ENCODE measurements around the gene JAKMIP1.

DNA sequence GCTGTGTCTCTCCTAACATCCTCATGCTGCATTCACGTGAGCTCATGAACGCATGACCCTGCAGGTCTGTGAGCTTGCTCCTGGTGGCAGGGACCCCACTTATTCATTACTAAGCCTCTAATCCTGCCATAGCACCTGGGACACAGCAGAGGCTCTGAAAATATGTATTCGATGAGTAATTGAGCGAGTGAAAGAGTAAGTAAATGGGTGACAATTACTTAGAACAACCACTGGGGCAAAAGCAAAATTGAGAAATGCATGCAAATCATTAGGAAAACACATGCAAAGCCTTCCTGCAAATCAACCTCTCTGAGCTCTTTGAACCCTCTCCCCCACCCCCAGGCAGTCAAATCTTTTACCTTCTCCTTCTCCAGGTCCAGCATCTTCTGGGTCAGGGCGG lies 158.5 kb downstream of the JAKMIP1 start:
- TF ChIP-seq, protein P1, sequence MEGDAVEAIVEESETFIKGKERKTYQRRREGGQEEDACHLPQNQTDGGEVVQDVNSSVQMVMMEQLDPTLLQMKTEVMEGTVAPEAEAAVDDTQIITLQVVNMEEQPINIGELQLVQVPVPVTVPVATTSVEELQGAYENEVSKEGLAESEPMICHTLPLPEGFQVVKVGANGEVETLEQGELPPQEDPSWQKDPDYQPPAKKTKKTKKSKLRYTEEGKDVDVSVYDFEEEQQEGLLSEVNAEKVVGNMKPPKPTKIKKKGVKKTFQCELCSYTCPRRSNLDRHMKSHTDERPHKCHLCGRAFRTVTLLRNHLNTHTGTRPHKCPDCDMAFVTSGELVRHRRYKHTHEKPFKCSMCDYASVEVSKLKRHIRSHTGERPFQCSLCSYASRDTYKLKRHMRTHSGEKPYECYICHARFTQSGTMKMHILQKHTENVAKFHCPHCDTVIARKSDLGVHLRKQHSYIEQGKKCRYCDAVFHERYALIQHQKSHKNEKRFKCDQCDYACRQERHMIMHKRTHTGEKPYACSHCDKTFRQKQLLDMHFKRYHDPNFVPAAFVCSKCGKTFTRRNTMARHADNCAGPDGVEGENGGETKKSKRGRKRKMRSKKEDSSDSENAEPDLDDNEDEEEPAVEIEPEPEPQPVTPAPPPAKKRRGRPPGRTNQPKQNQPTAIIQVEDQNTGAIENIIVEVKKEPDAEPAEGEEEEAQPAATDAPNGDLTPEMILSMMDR (IDR thresholded peaks at IDR 0.05; ENCODE audit: low read depth, low read length, poor library complexity, severe bottlenecking) = no peak
- no peak for TF ChIP-seq EZH2phosphoT487 (IDR thresholded peaks at IDR 0.05; ENCODE audit: borderline replicate concordance, low read length)
